HG02852 (cell line): ENCODE measurements around the gene GRM7.
"Not testable (repeated sequence)": the region's sequence is repeated elsewhere in the genome, so short reads cannot be mapped to it uniquely, and the experiment has no call there.

Source experiments
- ATAC-seq: cut with Tn5 transposase; IDR thresholded peaks from one replicate; pipeline ENCODE4 v1.9.1; 2021; ENCODE audit warnings: mild to moderate bottlenecking, moderate library complexity; ENCODE audit not compliant: unreplicated experiment

The GRM7 gene

GRCh38 chr3:6860954-6861624, at the start of gene GRM7:
TSS of gene GRM7 (plus strand) at chr3:6861115.
- ATAC-seq, result no peak

- no peak for ATAC-seq
Measured at GRCh38 chr3:6821411-6821810, 39.5 kb upstream of the GRM7 start.

- no peak for ATAC-seq
Measured at GRCh38 chr3:6825524-6825923, 35.4 kb upstream of the GRM7 start.

- ATAC-seq, result no peak
Measured at GRCh38 chr3:6827453-6827852, 33.5 kb upstream of the GRM7 start.

GRCh38 chr3:6844723-6845122, 16.2 kb upstream of the GRM7 start:
- no peak for ATAC-seq

GRCh38 chr3:6854184-6854583, 6.7 kb upstream of the GRM7 start:
- no peak for ATAC-seq

GRCh38 chr3:6857510-6857909, 3.4 kb upstream of the GRM7 start:
- no peak for ATAC-seq

- ATAC-seq, result no peak
Measured at GRCh38 chr3:6860149-6860953, 564 bp upstream of the GRM7 start.

GRCh38 chr3:6861625-6862000, 698 bp downstream of the GRM7 start:
- ATAC-seq, result no peak

- no peak for ATAC-seq
Measured at GRCh38 chr3:6862041-6862879, 1.3 kb downstream of the GRM7 start.

- no peak for ATAC-seq
Measured at GRCh38 chr3:6862880-6863195, 1.9 kb downstream of the GRM7 start.

- no peak for ATAC-seq
Measured at GRCh38 chr3:6867269-6867668, 6.4 kb downstream of the GRM7 start.

- no peak for ATAC-seq
Measured at GRCh38 chr3:6878731-6879130, 17.8 kb downstream of the GRM7 start.

- ATAC-seq, result no peak
Measured at GRCh38 chr3:6912240-6912639, 51.3 kb downstream of the GRM7 start.

- ATAC-seq, result no peak
Measured at GRCh38 chr3:6915898-6916297, 55.0 kb downstream of the GRM7 start.

GRCh38 chr3:6921066-6921465, 60.2 kb downstream of the GRM7 start:
- ATAC-seq, result no peak

- ATAC-seq, result no peak
Measured at GRCh38 chr3:6921876-6922275, 61.0 kb downstream of the GRM7 start.

GRCh38 chr3:6928064-6928463, 67.1 kb downstream of the GRM7 start:
- ATAC-seq, result no peak

GRCh38 chr3:6929918-6930317, 69.0 kb downstream of the GRM7 start:
- ATAC-seq, result no peak

- not testable (repeated sequence) for ATAC-seq
Measured at GRCh38 chr3:6935418-6935817, 74.5 kb downstream of the GRM7 start.

GRCh38 chr3:6935970-6936369, 75.1 kb downstream of the GRM7 start:
- no peak for ATAC-seq

GRCh38 chr3:6962801-6963200, 101.9 kb downstream of the GRM7 start:
- ATAC-seq, result no peak
